HCT116 (cell line): Measurements from ENCODE around the gene CFAP91. TPM values are rescaled to one million over a fixed set of nuclear protein-coding genes. Genes with fewer than 3 reads are reported as not detected.

Experiments
- ATAC-seq: fragments of 200-7000 bp; cut with Tn5 transposase; 2 replicates; pipeline ENCODE4 v1.9.1; 2020; ENCODE audit warnings: mild to moderate bottlenecking, moderate library complexity
- BruUV-seq: library from RNA; stranded (reverse); fragments of 400-500 nt; replicated peaks from 2 replicates; lab custom pipeline; 2021; lab: Mats Ljungman, UMichigan
- CTCF ChIA-PET: fragments of 300-600 bp; sonication (Branson Sonifier 250); formaldehyde crosslinking; loops from one replicate; lab custom pipeline; 2021; ENCODE audit warnings: antibody characterized with exemption; lab: Charles Lee
- POLR2A ChIA-PET: fragments of 300-600, 350-600 bp; sonication (Branson Sonifier 250); formaldehyde crosslinking; loops from one replicate; lab custom pipeline; 2021; ENCODE audit warnings: antibody characterized with exemption; lab: Charles Lee
- RAD21 ChIA-PET, 2 experiments: fragments of 300-600 bp; sonication (Branson Sonifier 250); formaldehyde crosslinking; loops; one replicate each; lab custom pipeline; 2023; ENCODE audit warnings: low total read pairs in 2 of 2; ENCODE audit not compliant: uncharacterized antibody in 2 of 2, unreplicated experiment in 2 of 2, low non-redundant PET in 1 of 2; lab: Charles Lee
- DNase-seq: peaks from one replicate; pipeline ENCODE4 v3.0.0-alpha.2; 2010; ENCODE audit warnings: low read depth, low spot score
- H2AFZ ChIP-seq: fragments of 200-600 bp; shearing (Covaris generic), sonication (generic); 2 replicates; pipeline ENCODE4 v1.6.1; 2017; ENCODE audit warnings: low read depth, mixed run types, mixed read lengths, antibody characterized with exemption, low read length; ENCODE audit not compliant: poor library complexity, severe bottlenecking
- H3K27ac ChIP-seq: 2 replicates; pipeline ENCODE4 v1.5.1; 2012; ENCODE audit warnings: low read depth, low read length
- H3K27me3 ChIP-seq: fragments of 200-600 bp; sonication (generic); 2 replicates; pipeline ENCODE4 v1.6.1; 2016; ENCODE audit warnings: mixed run types, low read length, mixed read lengths; ENCODE audit not compliant: insufficient read depth
- H3K36me3 ChIP-seq, 2 experiments: fragments of 200-500 bp in 1 of 2; fragments of 200-600 bp in 1 of 2; sonication (Bioruptor generic) in 1 of 2; sonication (generic) in 1 of 2; 2 replicates each; pipeline versions ENCODE4 v1.5.1 to v1.6.1; 2014 to 2016; ENCODE audit warnings: low read length in 2 of 2, inconsistent platforms in 1 of 2, mixed read lengths in 1 of 2, mixed run types in 1 of 2; ENCODE audit not compliant: insufficient read depth in 2 of 2, control insufficient read depth in 1 of 2
- H3K4me1 ChIP-seq, 2 experiments: fragments of 200-600 bp in 1 of 2; sonication (generic) in 1 of 2; 2 replicates each; pipeline versions ENCODE4 v1.5.1 to v1.6.1; 2012 to 2017; ENCODE audit warnings: low read length in 2 of 2, inconsistent platforms in 1 of 2, mild to moderate bottlenecking in 1 of 2, mixed read lengths in 1 of 2, mixed run types in 1 of 2, moderate library complexity in 1 of 2; ENCODE audit not compliant: insufficient read depth in 2 of 2, control insufficient read depth in 1 of 2
- H3K4me2 ChIP-seq: fragments of 200-600 bp; sonication (generic); 2 replicates; pipeline ENCODE4 v1.6.1; 2017; ENCODE audit warnings: mixed run types, low read length, mixed read lengths
- H3K4me3 ChIP-seq, 2 experiments: fragments of 200-600 bp in 1 of 2; sonication (generic) in 1 of 2; replicated peaks in 1 of 2; 2 replicates each; pipeline ENCODE4 v1.5.1; 2011 to 2016; ENCODE audit warnings: low read length in 2 of 2, control low read depth in 1 of 2, low read depth in 1 of 2, mild to moderate bottlenecking in 1 of 2, mixed read lengths in 1 of 2, mixed run types in 1 of 2
- H3K79me2 ChIP-seq: fragments of 200-600 bp; sonication (generic); 2 replicates; pipeline ENCODE4 v1.6.1; 2017; ENCODE audit warnings: mild to moderate bottlenecking, mixed run types, low read length, moderate library complexity, mixed read lengths; ENCODE audit not compliant: insufficient read depth
- H3K9ac ChIP-seq: fragments of 200-600 bp; sonication (generic); 2 replicates; pipeline ENCODE4 v1.6.1; 2016; ENCODE audit warnings: low read length, mixed read lengths
- H3K9me2 ChIP-seq: fragments of 200-600 bp; sonication (generic), shearing (Covaris generic); 2 replicates; pipeline ENCODE4 v1.6.1; 2017; ENCODE audit warnings: mixed run types, mild to moderate bottlenecking, moderate library complexity; ENCODE audit not compliant: insufficient read depth
- H3K9me3 ChIP-seq, 2 experiments: fragments of 200-500 bp in 1 of 2; fragments of 200-600 bp in 1 of 2; sonication (Bioruptor generic) in 1 of 2; sonication (generic) in 1 of 2; 2 replicates each; pipeline ENCODE4 v1.6.1; 2014 to 2017; ENCODE audit warnings: low read length in 2 of 2, mixed read lengths in 2 of 2, inconsistent platforms in 1 of 2, low read depth in 1 of 2, mild to moderate bottlenecking in 1 of 2, mixed run types in 1 of 2, moderate library complexity in 1 of 2; ENCODE audit not compliant: control insufficient read depth in 1 of 2, insufficient read depth in 1 of 2
- H4K20me1 ChIP-seq: fragments of 200-600 bp; sonication (generic), shearing (Covaris generic); 2 replicates; pipeline ENCODE4 v1.6.1; 2017; ENCODE audit warnings: mixed run types, mild to moderate bottlenecking, moderate library complexity; ENCODE audit not compliant: insufficient read depth
- ATF3 ChIP-seq: IDR thresholded peaks from 2 replicates; pipeline ENCODE4 v1.6.1; 2012
- CBX3 ChIP-seq: IDR thresholded peaks from 2 replicates; pipeline ENCODE4 v1.6.1; 2012; ENCODE audit warnings: low read depth
- CEBPB ChIP-seq: IDR thresholded peaks from 2 replicates; pipeline ENCODE4 v1.6.1; 2012; ENCODE audit warnings: low read depth
- ELF1 ChIP-seq: IDR thresholded peaks from 2 replicates; pipeline ENCODE4 v1.6.1; 2012; ENCODE audit warnings: low read depth, borderline replicate concordance
- EZH2 ChIP-seq: fragments of 200-600 bp; sonication (generic); IDR thresholded peaks from 2 replicates; pipeline ENCODE4 v1.6.1; 2017; ENCODE audit warnings: antibody characterized with exemption, mixed run types
- EZH2phosphoT487 ChIP-seq: fragments of 200-600 bp; IDR thresholded peaks from 2 replicates; pipeline ENCODE4 v1.6.1; 2018; ENCODE audit warnings: antibody characterized with exemption, borderline replicate concordance
- JUND ChIP-seq: IDR thresholded peaks from 2 replicates; pipeline ENCODE4 v1.6.1; 2012
- POLR2A ChIP-seq: IDR thresholded peaks from 2 replicates; pipeline ENCODE4 v1.7.0; 2011; ENCODE audit warnings: borderline replicate concordance; ENCODE audit not compliant: insufficient read depth, insufficient read length; ENCODE audit errors: extremely low read depth
- POLR2AphosphoS5 ChIP-seq: IDR thresholded peaks from 2 replicates; pipeline ENCODE4 v1.6.1; 2011; ENCODE audit warnings: mild to moderate bottlenecking, low read depth, low read length, moderate library complexity
- SIN3A ChIP-seq: IDR thresholded peaks from 2 replicates; pipeline ENCODE4 v1.6.1; 2012; ENCODE audit warnings: low read depth
- SP1 ChIP-seq: IDR thresholded peaks from 2 replicates; pipeline ENCODE4 v1.6.1; 2012; ENCODE audit warnings: low read depth
- TCF7L2 ChIP-seq: IDR thresholded peaks from 2 replicates; pipeline ENCODE4 v1.7.0; 2011; ENCODE audit warnings: borderline replicate concordance, inconsistent platforms; ENCODE audit not compliant: insufficient read depth, insufficient read length; ENCODE audit errors: extremely low read depth
- YY1 ChIP-seq: IDR thresholded peaks from 2 replicates; pipeline ENCODE4 v1.6.1; 2011; ENCODE audit warnings: low read length, low read depth, moderate library complexity, mild to moderate bottlenecking; ENCODE audit not compliant: insufficient replicate concordance; ENCODE audit errors: extremely low read depth
- ZFX ChIP-seq: fragments of 450-650 bp; IDR thresholded peaks from 2 replicates; pipeline ENCODE4 v1.6.1; 2017
- intact Hi-C: fragments of 100-400 bp; cut with micrococcal nuclease; formaldehyde crosslinking; loops from 2 replicates; pipeline ENCODE4 v1.10.0; 2022
- total RNA-seq: library from RNA; stranded (reverse); gene quantifications from one replicate; pipeline ENCODE4 v1.2.1, GENCODE V29; 2021; ENCODE audit not compliant: unreplicated experiment
- TF ChIP-seq, protein P1 (sequence below): IDR thresholded peaks from 2 replicates; pipeline ENCODE4 v1.6.1; 2012; ENCODE audit warnings: low read depth
- TF ChIP-seq, protein P2 (sequence below): IDR thresholded peaks from 2 replicates; pipeline ENCODE4 v1.6.1; 2012
- TF ChIP-seq, protein P3 (sequence below): IDR thresholded peaks from 2 replicates; pipeline ENCODE4 v1.6.1; 2011; ENCODE audit warnings: mild to moderate bottlenecking, low read length, moderate library complexity; ENCODE audit not compliant: insufficient replicate concordance; ENCODE audit errors: extremely low read depth

CFAP91 gene
- total RNA-seq, 1 experiment from 2014 or later: 0.96 TPM

DNA sequence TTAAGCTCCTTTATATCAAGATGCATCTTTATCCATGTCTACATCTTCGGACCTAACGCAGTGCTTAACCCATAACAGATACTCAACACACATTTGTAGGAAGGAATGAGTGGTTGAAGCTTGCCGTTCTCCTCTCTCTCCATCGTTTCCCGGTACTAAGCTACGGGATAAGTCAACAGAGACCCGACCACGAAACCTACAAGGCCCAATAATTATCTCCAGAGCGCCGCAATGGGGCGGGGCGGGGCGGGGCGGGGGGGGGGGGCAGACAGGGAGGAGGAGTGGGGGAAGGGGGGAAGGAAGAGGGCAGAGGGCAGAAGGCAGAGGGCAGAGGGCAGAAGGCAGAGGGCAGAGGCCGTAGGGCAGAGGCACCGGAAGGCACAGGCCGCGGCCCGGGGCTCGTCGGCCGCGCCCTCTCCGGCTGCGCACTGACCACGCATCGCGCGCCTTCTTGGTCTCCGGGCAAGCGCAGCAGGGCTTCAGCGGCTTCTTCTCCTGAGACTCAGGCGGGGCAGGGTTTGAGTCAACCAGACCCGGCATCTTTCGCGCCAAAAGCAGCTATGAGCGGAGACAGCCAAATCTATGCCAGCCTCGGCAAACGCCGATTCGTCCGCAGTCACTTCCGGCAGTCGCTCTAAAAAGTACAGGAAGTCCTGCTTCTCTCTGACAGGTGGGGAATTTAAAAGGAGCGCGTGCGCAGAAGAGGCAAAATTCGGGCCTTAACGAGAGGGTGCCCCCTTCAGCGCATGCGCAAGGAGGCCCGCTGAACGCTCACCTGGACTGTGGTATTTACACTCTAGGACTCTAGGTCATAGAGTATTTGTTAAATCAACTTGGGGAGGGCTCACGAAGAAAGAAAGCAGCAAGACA is 25.8 kb upstream of the CFAP91 start, which contains the start of gene COX17:
TSS of gene COX17 (minus strand) at position 636 of the 870 bp plus-strand sequence. CDS start at position 540, 96 bp downstream.
- Histone ChIP-seq H3K9me3 (no peaks in the 10 kb centered on the region), H4K20me1 (no peaks in the 10 kb centered on the region), H3K27ac (peak within 1 kb of the TSS; percentile 70), H3K79me2 (peaks cover 21% of the 10 kb centered on the region), H3K4me2 (peak within 1 kb of the TSS; percentile 93), H3K36me3 (peaks cover 10 to 19% of the 10 kb centered on the region in 2 experiments), H3K27me3 (no peaks in the 10 kb centered on the region), H3K9ac (peak within 1 kb of the TSS; percentile 62), H2AFZ (peak within 1 kb of the TSS; percentile 95), H3K9me2 (no peaks in the 10 kb centered on the region), H3K4me1 (peaks cover 3 to 14% of the 10 kb centered on the region in 2 experiments; a peak in 3 of 4 replicates), H3K4me3 (peak within 1 kb of the TSS; percentile 74 to 87)
- TF ChIP-seq ATF3 (no peak), ELF1 (peak; percentile 71), TCF7L2 (no peak), SP1 (no peak), ZFX (peak; percentile 86), CEBPB (no peak), POLR2A (peak; percentile 78), EZH2phosphoT487 (no peak), SIN3A (peak; percentile 68), CBX3 (no peak; the same call in 1 of the 2 replicates), EZH2 (no peak), POLR2AphosphoS5 (peak; percentile 65), JUND (no peak), YY1 (no peak)
- TF ChIP-seq, protein P1, sequence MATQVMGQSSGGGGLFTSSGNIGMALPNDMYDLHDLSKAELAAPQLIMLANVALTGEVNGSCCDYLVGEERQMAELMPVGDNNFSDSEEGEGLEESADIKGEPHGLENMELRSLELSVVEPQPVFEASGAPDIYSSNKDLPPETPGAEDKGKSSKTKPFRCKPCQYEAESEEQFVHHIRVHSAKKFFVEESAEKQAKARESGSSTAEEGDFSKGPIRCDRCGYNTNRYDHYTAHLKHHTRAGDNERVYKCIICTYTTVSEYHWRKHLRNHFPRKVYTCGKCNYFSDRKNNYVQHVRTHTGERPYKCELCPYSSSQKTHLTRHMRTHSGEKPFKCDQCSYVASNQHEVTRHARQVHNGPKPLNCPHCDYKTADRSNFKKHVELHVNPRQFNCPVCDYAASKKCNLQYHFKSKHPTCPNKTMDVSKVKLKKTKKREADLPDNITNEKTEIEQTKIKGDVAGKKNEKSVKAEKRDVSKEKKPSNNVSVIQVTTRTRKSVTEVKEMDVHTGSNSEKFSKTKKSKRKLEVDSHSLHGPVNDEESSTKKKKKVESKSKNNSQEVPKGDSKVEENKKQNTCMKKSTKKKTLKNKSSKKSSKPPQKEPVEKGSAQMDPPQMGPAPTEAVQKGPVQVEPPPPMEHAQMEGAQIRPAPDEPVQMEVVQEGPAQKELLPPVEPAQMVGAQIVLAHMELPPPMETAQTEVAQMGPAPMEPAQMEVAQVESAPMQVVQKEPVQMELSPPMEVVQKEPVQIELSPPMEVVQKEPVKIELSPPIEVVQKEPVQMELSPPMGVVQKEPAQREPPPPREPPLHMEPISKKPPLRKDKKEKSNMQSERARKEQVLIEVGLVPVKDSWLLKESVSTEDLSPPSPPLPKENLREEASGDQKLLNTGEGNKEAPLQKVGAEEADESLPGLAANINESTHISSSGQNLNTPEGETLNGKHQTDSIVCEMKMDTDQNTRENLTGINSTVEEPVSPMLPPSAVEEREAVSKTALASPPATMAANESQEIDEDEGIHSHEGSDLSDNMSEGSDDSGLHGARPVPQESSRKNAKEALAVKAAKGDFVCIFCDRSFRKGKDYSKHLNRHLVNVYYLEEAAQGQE: no peak
- TF ChIP-seq, protein P2, sequence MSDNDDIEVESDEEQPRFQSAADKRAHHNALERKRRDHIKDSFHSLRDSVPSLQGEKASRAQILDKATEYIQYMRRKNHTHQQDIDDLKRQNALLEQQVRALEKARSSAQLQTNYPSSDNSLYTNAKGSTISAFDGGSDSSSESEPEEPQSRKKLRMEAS: 0 out of 2 replicates have a peak, but pooled peaks have one; percentile 36
- TF ChIP-seq, protein P3, sequence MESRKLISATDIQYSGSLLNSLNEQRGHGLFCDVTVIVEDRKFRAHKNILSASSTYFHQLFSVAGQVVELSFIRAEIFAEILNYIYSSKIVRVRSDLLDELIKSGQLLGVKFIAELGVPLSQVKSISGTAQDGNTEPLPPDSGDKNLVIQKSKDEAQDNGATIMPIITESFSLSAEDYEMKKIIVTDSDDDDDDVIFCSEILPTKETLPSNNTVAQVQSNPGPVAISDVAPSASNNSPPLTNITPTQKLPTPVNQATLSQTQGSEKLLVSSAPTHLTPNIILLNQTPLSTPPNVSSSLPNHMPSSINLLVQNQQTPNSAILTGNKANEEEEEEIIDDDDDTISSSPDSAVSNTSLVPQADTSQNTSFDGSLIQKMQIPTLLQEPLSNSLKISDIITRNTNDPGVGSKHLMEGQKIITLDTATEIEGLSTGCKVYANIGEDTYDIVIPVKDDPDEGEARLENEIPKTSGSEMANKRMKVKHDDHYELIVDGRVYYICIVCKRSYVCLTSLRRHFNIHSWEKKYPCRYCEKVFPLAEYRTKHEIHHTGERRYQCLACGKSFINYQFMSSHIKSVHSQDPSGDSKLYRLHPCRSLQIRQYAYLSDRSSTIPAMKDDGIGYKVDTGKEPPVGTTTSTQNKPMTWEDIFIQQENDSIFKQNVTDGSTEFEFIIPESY: no peak
- intact Hi-C loops: loop anchor here (10.0 kb wide), 2 partner anchors 212 to 642 kb away; partner anchors contain the start of genes IGSF11, POGLUT1 and TMEM39A
- ATAC-seq (peak; percentile 86), DNase-seq (peak; percentile 96)
- BruUV-seq: no TSS peak
- ChIA-PET CTCF (interaction anchor here (1.0 kb wide), 1 partner anchor 12 kb away, joined by 8 read pairs; no protein-coding TSS in a partner anchor), POLR2A (interaction anchor here (0.6 to 1.8 kb wide), 2 partner anchors 147 to 213 kb away, joined by 3 read pairs; no protein-coding TSS in a partner anchor), RAD21 (interaction anchor here (0.6 to 1.3 kb wide), 3 partner anchors 64 to 179 kb away, joined by 3 to 4 read pairs (median 3); no protein-coding TSS in a partner anchor)
